Osteoblast (primary cell): ENCODE measurements around the gene NELL1. TPM values are rescaled to one million over a fixed set of nuclear protein-coding genes. Genes with fewer than 3 reads are reported as not detected.

Experiments used
- DNase-seq: peaks from one replicate; pipeline ENCODE4 v3.0.0; 2011; ENCODE audit warnings: low spot score, mixed read lengths; ENCODE audit not compliant: insufficient read length; ENCODE audit errors: missing footprints
- H2AFZ ChIP-seq: 2 replicates; pipeline ENCODE4 v1.6.0; 2011; ENCODE audit warnings: mild to moderate bottlenecking, low read length
- H3K27ac ChIP-seq: 2 replicates; pipeline ENCODE4 v1.5.1; 2011; ENCODE audit warnings: mild to moderate bottlenecking, low read depth, low read length, moderate library complexity
- H3K27me3 ChIP-seq: 2 replicates; pipeline ENCODE4 v1.6.0; 2012; ENCODE audit warnings: mild to moderate bottlenecking, control low read depth, inconsistent platforms, low read length, moderate library complexity; ENCODE audit not compliant: insufficient read depth
- H3K36me3 ChIP-seq: 2 replicates; pipeline ENCODE4 v1.5.1; 2011; ENCODE audit warnings: mild to moderate bottlenecking, low read length, control low read depth, moderate library complexity; ENCODE audit not compliant: insufficient read depth
- H3K4me1 ChIP-seq: 2 replicates; pipeline ENCODE4 v1.5.1; 2011; ENCODE audit warnings: mild to moderate bottlenecking, low read length, control low read depth, moderate library complexity; ENCODE audit not compliant: insufficient read depth
- H3K4me2 ChIP-seq: 2 replicates; pipeline ENCODE4 v1.6.0; 2011; ENCODE audit warnings: mild to moderate bottlenecking, low read length; ENCODE audit not compliant: insufficient read depth
- H3K4me3 ChIP-seq: fragments of 200-600 bp; sonication (generic); 3 replicates; pipeline ENCODE4 v1.5.1; 2012; ENCODE audit warnings: mild to moderate bottlenecking, low read length, inconsistent platforms; ENCODE audit not compliant: insufficient read depth
- H3K79me2 ChIP-seq: 2 replicates; pipeline ENCODE4 v1.6.0; 2012; ENCODE audit warnings: mild to moderate bottlenecking, low read length, control low read depth, inconsistent platforms; ENCODE audit not compliant: insufficient read depth
- H3K9me3 ChIP-seq: 2 replicates; pipeline ENCODE4 v1.5.1; 2011; ENCODE audit warnings: low read depth, low read length, control low read depth
- H4K20me1 ChIP-seq: 2 replicates; pipeline ENCODE4 v1.6.0; 2012; ENCODE audit warnings: mild to moderate bottlenecking, low read length, control low read depth; ENCODE audit not compliant: insufficient read depth
- CTCF ChIP-seq: IDR thresholded peaks from 2 replicates; pipeline ENCODE4 v1.5.1; 2011; ENCODE audit warnings: mild to moderate bottlenecking, low read depth, low read length, moderate library complexity; ENCODE audit errors: extremely low read depth
- total RNA-seq: library from RNA; depleted of rRNA; stranded (reverse); fragments of >200 nt; gene quantifications from 2 replicates; pipeline ENCODE4 v1.2.3, GENCODE V29; 2012

NELL1 gene
- total RNA-seq, 1 donor: not detected

DNA sequence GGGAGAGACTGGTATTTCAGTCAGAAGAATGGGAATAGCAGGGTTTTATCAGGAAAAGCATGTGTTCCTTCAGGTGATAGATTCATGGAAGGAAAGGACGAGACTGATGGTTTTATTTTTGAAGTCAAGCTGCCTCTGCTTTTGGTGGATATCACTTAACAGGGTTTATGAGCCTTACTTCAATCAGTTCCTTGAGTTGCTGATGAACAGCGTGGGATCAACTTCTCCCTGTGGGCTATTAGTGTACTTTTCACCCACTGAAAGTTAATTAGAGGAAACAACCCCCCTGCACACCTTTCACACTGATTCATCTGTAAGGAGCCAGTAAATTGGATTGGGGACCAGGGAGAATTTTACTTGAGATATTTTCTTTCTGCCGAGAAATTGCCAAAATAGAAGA is 479.0 kb downstream of the NELL1 start:
- Histone ChIP-seq H3K27me3 (no peaks in the 10 kb centered on the region), H3K9me3 (no peaks in the 10 kb centered on the region), H3K4me2 (no peak overlapping the region), H3K4me1 (no peaks in the 10 kb centered on the region), H3K4me3 (no peak overlapping the region), H3K27ac (no peak overlapping the region), H2AFZ (no peak overlapping the region), H3K36me3 (no peaks in the 10 kb centered on the region), H3K79me2 (no peaks in the 10 kb centered on the region), H4K20me1 (no peaks in the 10 kb centered on the region)
- TF ChIP-seq CTCF: no peak
- DNase-seq: no peak

DNA sequence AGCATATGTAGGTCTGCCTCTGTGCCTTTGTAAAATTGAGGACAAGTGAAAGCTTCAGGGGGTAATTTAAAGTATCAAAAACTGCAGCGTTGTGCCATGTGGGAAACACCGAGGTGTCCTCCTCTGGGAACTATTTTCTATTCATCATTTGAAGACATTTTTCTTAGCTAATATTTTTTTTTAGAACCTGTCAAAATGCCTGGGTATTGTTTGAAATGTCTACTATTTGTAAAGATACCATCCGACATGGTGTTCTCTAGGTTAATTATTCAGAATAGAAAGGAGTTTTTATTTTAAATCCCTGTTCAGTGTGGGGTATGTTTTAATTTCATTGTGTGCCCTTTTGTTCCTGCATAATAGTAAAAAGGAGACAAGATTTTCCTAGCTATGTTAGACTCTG is 490.8 kb downstream of the NELL1 start:
- DNase-seq: no peak
- Histone ChIP-seq H3K27me3 (no peaks in the 10 kb centered on the region), H3K4me2 (no peak overlapping the region), H3K9me3 (no peaks in the 10 kb centered on the region), H3K4me3 (no peak overlapping the region), H2AFZ (no peak overlapping the region), H3K36me3 (no peaks in the 10 kb centered on the region), H3K27ac (no peak overlapping the region), H4K20me1 (no peaks in the 10 kb centered on the region), H3K79me2 (no peaks in the 10 kb centered on the region), H3K4me1 (no peaks in the 10 kb centered on the region)
- no peak for TF ChIP-seq CTCF

- no peak overlapping the region for H3K4me2 ChIP-seq
- peaks cover 6% of the 10 kb centered on the region for H3K9me3 ChIP-seq
- H3K79me2 ChIP-seq: no peaks in the 10 kb centered on the region
- H3K27me3 ChIP-seq: no peaks in the 10 kb centered on the region
- H3K27ac ChIP-seq: no peak overlapping the region
- no peak for DNase-seq
- H4K20me1 ChIP-seq: no peaks in the 10 kb centered on the region
- H3K4me3 ChIP-seq: no peak overlapping the region
- H2AFZ ChIP-seq: no peak overlapping the region
- H3K4me1 ChIP-seq: no peaks in the 10 kb centered on the region
- H3K36me3 ChIP-seq: no peaks in the 10 kb centered on the region
- TF ChIP-seq CTCF: no peak
Observed at GRCh38 chr11:21169639-21170038, 500.3 kb downstream of the NELL1 start.

DNA sequence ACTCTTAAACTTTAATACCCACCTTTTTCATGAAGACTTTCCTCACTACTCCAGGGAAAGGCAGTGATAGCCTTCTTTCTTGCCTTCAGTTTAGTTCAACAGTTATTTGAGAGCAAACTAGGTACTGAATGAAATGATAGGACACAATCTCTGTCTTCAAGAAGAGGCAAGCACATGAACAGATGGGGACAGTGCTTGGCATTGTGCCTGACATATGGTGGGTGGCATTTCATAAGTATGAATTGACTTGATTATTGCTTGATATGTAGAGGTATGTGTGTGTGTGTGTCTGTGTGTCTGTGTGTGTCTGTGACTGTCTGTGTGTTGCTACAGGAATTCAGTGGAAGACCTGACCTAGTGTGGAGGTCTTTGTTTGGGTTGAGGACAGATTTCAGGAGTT is 504.1 kb downstream of the NELL1 start:
- H3K9me3 ChIP-seq: peaks cover 9% of the 10 kb centered on the region
- no peak overlapping the region for H3K4me3 ChIP-seq
- no peak for TF ChIP-seq CTCF
- no peak overlapping the region for H3K27ac ChIP-seq
- H3K4me1 ChIP-seq: no peaks in the 10 kb centered on the region
- no peaks in the 10 kb centered on the region for H4K20me1 ChIP-seq
- DNase-seq: no peak
- no peaks in the 10 kb centered on the region for H3K36me3 ChIP-seq
- no peak overlapping the region for H3K4me2 ChIP-seq
- no peaks in the 10 kb centered on the region for H3K79me2 ChIP-seq
- no peaks in the 10 kb centered on the region for H3K27me3 ChIP-seq
- no peak overlapping the region for H2AFZ ChIP-seq
